HCT116 (cell line): ENCODE data around the gene MTPN. TPM values are rescaled to one million over a fixed set of nuclear protein-coding genes. Genes with fewer than 3 reads are reported as not detected.

ENCODE experiments used
- ATAC-seq: fragments of 200-7000 bp; cut with Tn5 transposase; 2 replicates; pipeline ENCODE4 v1.9.1; 2020; ENCODE audit warnings: mild to moderate bottlenecking, moderate library complexity
- BruUV-seq: library from RNA; stranded (reverse); fragments of 400-500 nt; replicated peaks from 2 replicates; lab custom pipeline; 2021; lab: Mats Ljungman, UMichigan
- CTCF ChIA-PET: fragments of 300-600 bp; sonication (Branson Sonifier 250); formaldehyde crosslinking; loops from one replicate; lab custom pipeline; 2021; ENCODE audit warnings: antibody characterized with exemption; lab: Charles Lee
- POLR2A ChIA-PET: fragments of 300-600, 350-600 bp; sonication (Branson Sonifier 250); formaldehyde crosslinking; loops from one replicate; lab custom pipeline; 2021; ENCODE audit warnings: antibody characterized with exemption; lab: Charles Lee
- RAD21 ChIA-PET, 2 experiments: fragments of 300-600 bp; sonication (Branson Sonifier 250); formaldehyde crosslinking; loops; one replicate each; lab custom pipeline; 2023; ENCODE audit warnings: low total read pairs in 2 of 2; ENCODE audit not compliant: uncharacterized antibody in 2 of 2, unreplicated experiment in 2 of 2, low non-redundant PET in 1 of 2; lab: Charles Lee
- DNase-seq: peaks from one replicate; pipeline ENCODE4 v3.0.0-alpha.2; 2010; ENCODE audit warnings: low read depth, low spot score
- H2AFZ ChIP-seq: fragments of 200-600 bp; shearing (Covaris generic), sonication (generic); 2 replicates; pipeline ENCODE4 v1.6.1; 2017; ENCODE audit warnings: low read depth, mixed run types, mixed read lengths, antibody characterized with exemption, low read length; ENCODE audit not compliant: poor library complexity, severe bottlenecking
- H3K27ac ChIP-seq: 2 replicates; pipeline ENCODE4 v1.5.1; 2012; ENCODE audit warnings: low read depth, low read length
- H3K27me3 ChIP-seq: fragments of 200-600 bp; sonication (generic); 2 replicates; pipeline ENCODE4 v1.6.1; 2016; ENCODE audit warnings: mixed run types, low read length, mixed read lengths; ENCODE audit not compliant: insufficient read depth
- H3K36me3 ChIP-seq, 2 experiments: fragments of 200-500 bp in 1 of 2; fragments of 200-600 bp in 1 of 2; sonication (Bioruptor generic) in 1 of 2; sonication (generic) in 1 of 2; 2 replicates each; pipeline versions ENCODE4 v1.5.1 to v1.6.1; 2014 to 2016; ENCODE audit warnings: low read length in 2 of 2, inconsistent platforms in 1 of 2, mixed read lengths in 1 of 2, mixed run types in 1 of 2; ENCODE audit not compliant: insufficient read depth in 2 of 2, control insufficient read depth in 1 of 2
- H3K4me1 ChIP-seq, 2 experiments: fragments of 200-600 bp in 1 of 2; sonication (generic) in 1 of 2; 2 replicates each; pipeline versions ENCODE4 v1.5.1 to v1.6.1; 2012 to 2017; ENCODE audit warnings: low read length in 2 of 2, inconsistent platforms in 1 of 2, mild to moderate bottlenecking in 1 of 2, mixed read lengths in 1 of 2, mixed run types in 1 of 2, moderate library complexity in 1 of 2; ENCODE audit not compliant: insufficient read depth in 2 of 2, control insufficient read depth in 1 of 2
- H3K4me2 ChIP-seq: fragments of 200-600 bp; sonication (generic); 2 replicates; pipeline ENCODE4 v1.6.1; 2017; ENCODE audit warnings: mixed run types, low read length, mixed read lengths
- H3K4me3 ChIP-seq, 2 experiments: fragments of 200-600 bp in 1 of 2; sonication (generic) in 1 of 2; replicated peaks in 1 of 2; 2 replicates each; pipeline ENCODE4 v1.5.1; 2011 to 2016; ENCODE audit warnings: low read length in 2 of 2, control low read depth in 1 of 2, low read depth in 1 of 2, mild to moderate bottlenecking in 1 of 2, mixed read lengths in 1 of 2, mixed run types in 1 of 2
- H3K79me2 ChIP-seq: fragments of 200-600 bp; sonication (generic); 2 replicates; pipeline ENCODE4 v1.6.1; 2017; ENCODE audit warnings: mild to moderate bottlenecking, mixed run types, low read length, moderate library complexity, mixed read lengths; ENCODE audit not compliant: insufficient read depth
- H3K9ac ChIP-seq: fragments of 200-600 bp; sonication (generic); 2 replicates; pipeline ENCODE4 v1.6.1; 2016; ENCODE audit warnings: low read length, mixed read lengths
- H3K9me2 ChIP-seq: fragments of 200-600 bp; sonication (generic), shearing (Covaris generic); 2 replicates; pipeline ENCODE4 v1.6.1; 2017; ENCODE audit warnings: mixed run types, mild to moderate bottlenecking, moderate library complexity; ENCODE audit not compliant: insufficient read depth
- H3K9me3 ChIP-seq, 2 experiments: fragments of 200-500 bp in 1 of 2; fragments of 200-600 bp in 1 of 2; sonication (Bioruptor generic) in 1 of 2; sonication (generic) in 1 of 2; 2 replicates each; pipeline ENCODE4 v1.6.1; 2014 to 2017; ENCODE audit warnings: low read length in 2 of 2, mixed read lengths in 2 of 2, inconsistent platforms in 1 of 2, low read depth in 1 of 2, mild to moderate bottlenecking in 1 of 2, mixed run types in 1 of 2, moderate library complexity in 1 of 2; ENCODE audit not compliant: control insufficient read depth in 1 of 2, insufficient read depth in 1 of 2
- H4K20me1 ChIP-seq: fragments of 200-600 bp; sonication (generic), shearing (Covaris generic); 2 replicates; pipeline ENCODE4 v1.6.1; 2017; ENCODE audit warnings: mixed run types, mild to moderate bottlenecking, moderate library complexity; ENCODE audit not compliant: insufficient read depth
- ELF1 ChIP-seq: IDR thresholded peaks from 2 replicates; pipeline ENCODE4 v1.6.1; 2012; ENCODE audit warnings: low read depth, borderline replicate concordance
- EZH2phosphoT487 ChIP-seq: fragments of 200-600 bp; IDR thresholded peaks from 2 replicates; pipeline ENCODE4 v1.6.1; 2018; ENCODE audit warnings: antibody characterized with exemption, borderline replicate concordance
- FOSL1 ChIP-seq: IDR thresholded peaks from 2 replicates; pipeline ENCODE4 v1.6.1; 2012; ENCODE audit warnings: low read depth
- JUND ChIP-seq: IDR thresholded peaks from 2 replicates; pipeline ENCODE4 v1.6.1; 2012
- POLR2AphosphoS5 ChIP-seq: IDR thresholded peaks from 2 replicates; pipeline ENCODE4 v1.6.1; 2011; ENCODE audit warnings: mild to moderate bottlenecking, low read depth, low read length, moderate library complexity
- SRF ChIP-seq: IDR thresholded peaks from 2 replicates; pipeline ENCODE4 v1.6.1; 2012; ENCODE audit warnings: low read depth
- ZNF274 ChIP-seq: fragments of 200-500 bp; sonication (Bioruptor generic); IDR thresholded peaks from 2 replicates; pipeline ENCODE4 v1.6.1; 2014; ENCODE audit warnings: mild to moderate bottlenecking, low read depth, low read length, inconsistent platforms
- intact Hi-C: fragments of 100-400 bp; cut with micrococcal nuclease; formaldehyde crosslinking; loops from 2 replicates; pipeline ENCODE4 v1.10.0; 2022
- total RNA-seq: library from RNA; stranded (reverse); gene quantifications from one replicate; pipeline ENCODE4 v1.2.1, GENCODE V29; 2021; ENCODE audit not compliant: unreplicated experiment
- TF ChIP-seq, protein P1 (sequence below), 3 experiments: fragments of 200-600 bp in 1 of 3; sonication (generic) in 1 of 3; IDR thresholded peaks in 2 of 3; conservative IDR thresholded peaks in 1 of 3; 2 replicates each; pipeline ENCODE4 v1.5.1; 2012 to 2017; ENCODE audit warnings: low read depth in 2 of 3, low read length in 2 of 3, antibody characterized with exemption in 1 of 3, borderline replicate concordance in 1 of 3, control low read depth in 1 of 3, mild to moderate bottlenecking in 1 of 3, mixed read lengths in 1 of 3, mixed run types in 1 of 3, moderate library complexity in 1 of 3; ENCODE audit not compliant: insufficient read depth in 1 of 3
- TF ChIP-seq, protein P2 (sequence below): IDR thresholded peaks from 2 replicates; pipeline ENCODE4 v1.6.1; 2011; ENCODE audit warnings: mild to moderate bottlenecking, low read length, moderate library complexity; ENCODE audit not compliant: insufficient replicate concordance; ENCODE audit errors: extremely low read depth
- TF ChIP-seq, protein P3 (sequence below): IDR thresholded peaks from 2 replicates; pipeline ENCODE4 v1.6.1; 2012; ENCODE audit warnings: low read depth

The MTPN gene
- total RNA-seq, 1 experiment from 2014 or later, result 152 TPM

DNA sequence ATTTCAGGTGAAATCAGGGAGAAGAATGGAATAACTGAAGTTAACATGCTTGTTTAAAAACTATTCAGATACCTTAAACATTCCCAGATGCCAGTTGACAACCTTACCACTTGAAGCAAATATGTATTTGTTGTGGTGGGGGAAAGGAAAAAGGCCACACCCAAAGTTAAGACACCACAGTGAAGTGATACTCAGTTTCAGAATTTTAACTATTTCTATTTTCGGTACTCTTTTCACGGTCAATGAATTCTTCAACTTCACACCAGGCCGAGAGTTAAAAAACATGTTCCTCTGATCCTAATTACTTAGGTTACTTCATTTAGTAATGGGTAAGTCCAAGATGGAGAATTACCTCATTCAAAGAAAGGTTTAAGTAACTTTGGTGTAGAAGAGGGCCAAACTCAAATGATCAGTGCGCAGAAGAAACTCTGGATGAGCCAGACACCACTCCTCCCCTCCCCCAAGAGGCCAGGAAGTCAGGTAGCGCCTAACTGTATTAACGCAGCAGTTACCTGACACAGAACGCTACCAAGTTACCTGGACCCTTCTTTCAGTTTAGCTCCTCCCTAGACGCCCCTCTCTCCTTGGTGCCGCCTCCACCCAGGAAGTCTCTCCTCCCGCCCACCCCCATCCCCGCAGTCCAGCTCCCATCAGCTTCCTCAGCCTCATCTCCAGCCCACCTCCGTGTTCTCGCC is 700 bp downstream of the MTPN start:
- TF ChIP-seq POLR2AphosphoS5, result no peak
- TF ChIP-seq, all 23 proteins: peak for 0
- peak overlapping the region; percentile 72 for H3K27ac ChIP-seq
- peak; percentile 3 for DNase-seq
- no peaks in the 10 kb centered on the region for H3K9me2 ChIP-seq
- TSS peak; percentile 46 for BruUV-seq
- ChIA-PET CTCF (no interaction called here), POLR2A (no interaction called here), RAD21 (interaction anchor here in 1 of 2 experiments (0.6 kb wide), 1 partner anchor 225 kb away, joined by 4 read pairs; no protein-coding TSS in a partner anchor)
- peak overlapping the region; percentile 89 for H3K4me2 ChIP-seq
- no peak overlapping the region for H2AFZ ChIP-seq
- peak; percentile 56 for ATAC-seq
- no peaks in the 10 kb centered on the region for H3K27me3 ChIP-seq
- H3K79me2 ChIP-seq, result peaks cover 57% of the 10 kb centered on the region
- intact Hi-C loops, result loop anchor here (2.0 kb wide), 1 partner anchor 314 kb away; the partner anchor contains the start of gene STMP1
- H3K4me1 ChIP-seq, result peaks cover 5 to 14% of the 10 kb centered on the region in 2 experiments; a peak in 3 of 4 replicates
- peaks cover 6% of the 10 kb centered on the region; the same call in 1 of the 2 replicates for H4K20me1 ChIP-seq
- no peaks in the 10 kb centered on the region for H3K9me3 ChIP-seq
- H3K4me3 ChIP-seq, result peak overlapping the region; percentile 94 to 97
- H3K36me3 ChIP-seq, result no peaks in the 10 kb centered on the region
- H3K9ac ChIP-seq, result peak overlapping the region; percentile 79

DNA sequence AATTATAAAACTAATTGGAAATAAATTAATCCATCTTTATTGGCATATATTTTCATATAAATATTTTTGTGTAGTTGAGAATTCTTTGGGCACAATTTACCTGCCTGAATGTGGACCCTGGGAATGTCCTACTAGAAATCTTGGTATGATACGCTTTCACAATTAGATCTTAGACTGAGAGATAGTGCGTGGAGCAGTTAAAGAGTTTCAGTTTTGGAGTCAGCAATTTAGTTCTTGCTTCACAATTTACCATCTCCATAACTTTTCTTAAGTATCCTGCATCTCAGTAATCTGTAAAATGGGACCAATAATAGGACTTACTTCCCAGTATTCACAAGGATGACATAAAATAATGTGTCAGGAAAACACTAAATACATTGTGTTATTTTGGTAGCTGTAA is 2.0 kb downstream of the MTPN start:
- BruUV-seq, result no TSS peak
- Histone ChIP-seq H3K9me2 (no peaks in the 10 kb centered on the region), H3K27ac (no peak overlapping the region), H3K4me2 (peak overlapping the region; percentile 89), H4K20me1 (peaks cover 10% of the 10 kb centered on the region; the same call in 1 of the 2 replicates), H2AFZ (no peak overlapping the region), H3K36me3 (peaks cover under 1 to 5% of the 10 kb centered on the region in 2 experiments; a peak in 2 of 4 replicates), H3K4me3 (no peak overlapping the region), H3K4me1 (peaks cover 5 to 14% of the 10 kb centered on the region in 2 experiments; a peak in 3 of 4 replicates), H3K9ac (no peak overlapping the region), H3K79me2 (peaks cover 70% of the 10 kb centered on the region), H3K27me3 (no peaks in the 10 kb centered on the region), H3K9me3 (no peaks in the 10 kb centered on the region)
- ChIA-PET RAD21 (no interaction called here), POLR2A (no interaction called here), CTCF (no interaction called here)
- no peak for TF ChIP-seq POLR2AphosphoS5
- TF ChIP-seq ELF1, result no peak
- TF ChIP-seq SRF, result no peak
- no peak for TF ChIP-seq EZH2phosphoT487
- TF ChIP-seq, protein P1, sequence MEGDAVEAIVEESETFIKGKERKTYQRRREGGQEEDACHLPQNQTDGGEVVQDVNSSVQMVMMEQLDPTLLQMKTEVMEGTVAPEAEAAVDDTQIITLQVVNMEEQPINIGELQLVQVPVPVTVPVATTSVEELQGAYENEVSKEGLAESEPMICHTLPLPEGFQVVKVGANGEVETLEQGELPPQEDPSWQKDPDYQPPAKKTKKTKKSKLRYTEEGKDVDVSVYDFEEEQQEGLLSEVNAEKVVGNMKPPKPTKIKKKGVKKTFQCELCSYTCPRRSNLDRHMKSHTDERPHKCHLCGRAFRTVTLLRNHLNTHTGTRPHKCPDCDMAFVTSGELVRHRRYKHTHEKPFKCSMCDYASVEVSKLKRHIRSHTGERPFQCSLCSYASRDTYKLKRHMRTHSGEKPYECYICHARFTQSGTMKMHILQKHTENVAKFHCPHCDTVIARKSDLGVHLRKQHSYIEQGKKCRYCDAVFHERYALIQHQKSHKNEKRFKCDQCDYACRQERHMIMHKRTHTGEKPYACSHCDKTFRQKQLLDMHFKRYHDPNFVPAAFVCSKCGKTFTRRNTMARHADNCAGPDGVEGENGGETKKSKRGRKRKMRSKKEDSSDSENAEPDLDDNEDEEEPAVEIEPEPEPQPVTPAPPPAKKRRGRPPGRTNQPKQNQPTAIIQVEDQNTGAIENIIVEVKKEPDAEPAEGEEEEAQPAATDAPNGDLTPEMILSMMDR (IDR thresholded peaks at IDR 0.05 in 2 of 3, conservative IDR thresholded peaks at IDR 0.05 in 1 of 3; ENCODE audit: borderline replicate concordance in 1 of 3, insufficient read depth in 1 of 3, low read depth in 2 of 3, low read length in 2 of 3), result no peak
- TF ChIP-seq, protein P2, sequence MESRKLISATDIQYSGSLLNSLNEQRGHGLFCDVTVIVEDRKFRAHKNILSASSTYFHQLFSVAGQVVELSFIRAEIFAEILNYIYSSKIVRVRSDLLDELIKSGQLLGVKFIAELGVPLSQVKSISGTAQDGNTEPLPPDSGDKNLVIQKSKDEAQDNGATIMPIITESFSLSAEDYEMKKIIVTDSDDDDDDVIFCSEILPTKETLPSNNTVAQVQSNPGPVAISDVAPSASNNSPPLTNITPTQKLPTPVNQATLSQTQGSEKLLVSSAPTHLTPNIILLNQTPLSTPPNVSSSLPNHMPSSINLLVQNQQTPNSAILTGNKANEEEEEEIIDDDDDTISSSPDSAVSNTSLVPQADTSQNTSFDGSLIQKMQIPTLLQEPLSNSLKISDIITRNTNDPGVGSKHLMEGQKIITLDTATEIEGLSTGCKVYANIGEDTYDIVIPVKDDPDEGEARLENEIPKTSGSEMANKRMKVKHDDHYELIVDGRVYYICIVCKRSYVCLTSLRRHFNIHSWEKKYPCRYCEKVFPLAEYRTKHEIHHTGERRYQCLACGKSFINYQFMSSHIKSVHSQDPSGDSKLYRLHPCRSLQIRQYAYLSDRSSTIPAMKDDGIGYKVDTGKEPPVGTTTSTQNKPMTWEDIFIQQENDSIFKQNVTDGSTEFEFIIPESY, result no peak
- TF ChIP-seq JUND, result no peak
- no peak for TF ChIP-seq FOSL1
- TF ChIP-seq ZNF274, result no peak
- TF ChIP-seq, protein P3, sequence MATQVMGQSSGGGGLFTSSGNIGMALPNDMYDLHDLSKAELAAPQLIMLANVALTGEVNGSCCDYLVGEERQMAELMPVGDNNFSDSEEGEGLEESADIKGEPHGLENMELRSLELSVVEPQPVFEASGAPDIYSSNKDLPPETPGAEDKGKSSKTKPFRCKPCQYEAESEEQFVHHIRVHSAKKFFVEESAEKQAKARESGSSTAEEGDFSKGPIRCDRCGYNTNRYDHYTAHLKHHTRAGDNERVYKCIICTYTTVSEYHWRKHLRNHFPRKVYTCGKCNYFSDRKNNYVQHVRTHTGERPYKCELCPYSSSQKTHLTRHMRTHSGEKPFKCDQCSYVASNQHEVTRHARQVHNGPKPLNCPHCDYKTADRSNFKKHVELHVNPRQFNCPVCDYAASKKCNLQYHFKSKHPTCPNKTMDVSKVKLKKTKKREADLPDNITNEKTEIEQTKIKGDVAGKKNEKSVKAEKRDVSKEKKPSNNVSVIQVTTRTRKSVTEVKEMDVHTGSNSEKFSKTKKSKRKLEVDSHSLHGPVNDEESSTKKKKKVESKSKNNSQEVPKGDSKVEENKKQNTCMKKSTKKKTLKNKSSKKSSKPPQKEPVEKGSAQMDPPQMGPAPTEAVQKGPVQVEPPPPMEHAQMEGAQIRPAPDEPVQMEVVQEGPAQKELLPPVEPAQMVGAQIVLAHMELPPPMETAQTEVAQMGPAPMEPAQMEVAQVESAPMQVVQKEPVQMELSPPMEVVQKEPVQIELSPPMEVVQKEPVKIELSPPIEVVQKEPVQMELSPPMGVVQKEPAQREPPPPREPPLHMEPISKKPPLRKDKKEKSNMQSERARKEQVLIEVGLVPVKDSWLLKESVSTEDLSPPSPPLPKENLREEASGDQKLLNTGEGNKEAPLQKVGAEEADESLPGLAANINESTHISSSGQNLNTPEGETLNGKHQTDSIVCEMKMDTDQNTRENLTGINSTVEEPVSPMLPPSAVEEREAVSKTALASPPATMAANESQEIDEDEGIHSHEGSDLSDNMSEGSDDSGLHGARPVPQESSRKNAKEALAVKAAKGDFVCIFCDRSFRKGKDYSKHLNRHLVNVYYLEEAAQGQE, result no peak
- DNase-seq, result no peak
- ATAC-seq, result no peak
- intact Hi-C loops, result no loop called here
